A673 (cell line): ENCODE data around the gene TNFAIP1. TPM values are rescaled to one million over a fixed set of nuclear protein-coding genes. Genes with fewer than 3 reads are reported as not detected.

Source experiments
- BruUV-seq: library from RNA; stranded (reverse); fragments of 400-500 nt; replicated peaks from 2 replicates; lab custom pipeline; 2021; lab: Mats Ljungman, UMichigan
- CTCF ChIA-PET: fragments of 300-600 bp; sonication (Branson Sonifier 250); formaldehyde crosslinking; loops from one replicate; lab custom pipeline; 2022; ENCODE audit warnings: antibody characterized with exemption; lab: Charles Lee
- POLR2A ChIA-PET: fragments of 300-600 bp; sonication (Branson Sonifier 250); formaldehyde crosslinking; loops from one replicate; lab custom pipeline; 2022; ENCODE audit warnings: antibody characterized with exemption; ENCODE audit not compliant: low non-redundant PET; lab: Charles Lee
- DNase-seq: peaks from one replicate; pipeline ENCODE4 v3.0.0-alpha.2; 2015; ENCODE audit warnings: low spot score
- H3K27ac ChIP-seq: fragments of 200-600 bp; sonication (generic); 2 replicates; pipeline ENCODE4 v1.5.1; 2016; ENCODE audit warnings: mixed run types, low read depth, mild to moderate bottlenecking, mixed read lengths, antibody characterized with exemption, low read length; ENCODE audit not compliant: poor library complexity, severe bottlenecking
- H3K27me3 ChIP-seq: fragments of 200-600 bp; sonication (generic); replicated peaks from 2 replicates; pipeline ENCODE4 v1.6.1; 2017; ENCODE audit warnings: mixed run types, low read depth, mild to moderate bottlenecking, mixed read lengths, antibody characterized with exemption, low read length; ENCODE audit not compliant: insufficient read depth, poor library complexity
- H3K36me3 ChIP-seq: fragments of 200-600 bp; sonication (generic); 2 replicates; pipeline ENCODE4 v1.6.1; 2016; ENCODE audit warnings: mixed run types, mild to moderate bottlenecking, mixed read lengths, antibody characterized with exemption, low read length; ENCODE audit not compliant: insufficient read depth, poor library complexity, severe bottlenecking
- H3K4me1 ChIP-seq: fragments of 200-600 bp; sonication (generic); 2 replicates; pipeline ENCODE4 v1.6.1; 2017; ENCODE audit warnings: mixed run types, mild to moderate bottlenecking, mixed read lengths, antibody characterized with exemption, low read length; ENCODE audit not compliant: insufficient read depth, poor library complexity, severe bottlenecking
- H3K4me3 ChIP-seq: fragments of 200-600 bp; sonication (generic); 2 replicates; pipeline ENCODE4 v1.5.1; 2016; ENCODE audit warnings: low read depth, mixed run types, mild to moderate bottlenecking, mixed read lengths, low read length; ENCODE audit not compliant: poor library complexity, severe bottlenecking
- H3K9me3 ChIP-seq: fragments of 200-600 bp; sonication (generic); 2 replicates; pipeline ENCODE4 v1.6.1; 2016; ENCODE audit warnings: mixed run types, low read depth, mild to moderate bottlenecking, mixed read lengths, antibody characterized with exemption, low read length; ENCODE audit not compliant: poor library complexity, severe bottlenecking
- EZH2 ChIP-seq: fragments of 200-600 bp; sonication (generic); IDR thresholded peaks from 2 replicates; pipeline ENCODE4 v1.6.1; 2017; ENCODE audit warnings: borderline replicate concordance, low read depth, mild to moderate bottlenecking, mixed read lengths, antibody characterized with exemption, low read length; ENCODE audit not compliant: poor library complexity, severe bottlenecking
- intact Hi-C: fragments of 100-400 bp; cut with micrococcal nuclease; formaldehyde crosslinking; loops from one replicate; pipeline ENCODE4 v1.10.0; 2022; ENCODE audit not compliant: unreplicated experiment
- total RNA-seq: library from RNA; stranded (reverse); gene quantifications from 2 replicates; pipeline ENCODE4 v1.2.3, GENCODE V29; 2021
- TF ChIP-seq, protein P1 (sequence below): fragments of 300-800, 200-600 bp; sonication (generic); conservative IDR thresholded peaks from 2 replicates; pipeline ENCODE4 v1.5.1; 2017; ENCODE audit warnings: low read depth, mild to moderate bottlenecking, antibody characterized with exemption, low read length, moderate library complexity, mixed read lengths

TNFAIP1 gene
- total RNA-seq, 1 experiment from 2014 or later: 27.5 TPM

DNA sequence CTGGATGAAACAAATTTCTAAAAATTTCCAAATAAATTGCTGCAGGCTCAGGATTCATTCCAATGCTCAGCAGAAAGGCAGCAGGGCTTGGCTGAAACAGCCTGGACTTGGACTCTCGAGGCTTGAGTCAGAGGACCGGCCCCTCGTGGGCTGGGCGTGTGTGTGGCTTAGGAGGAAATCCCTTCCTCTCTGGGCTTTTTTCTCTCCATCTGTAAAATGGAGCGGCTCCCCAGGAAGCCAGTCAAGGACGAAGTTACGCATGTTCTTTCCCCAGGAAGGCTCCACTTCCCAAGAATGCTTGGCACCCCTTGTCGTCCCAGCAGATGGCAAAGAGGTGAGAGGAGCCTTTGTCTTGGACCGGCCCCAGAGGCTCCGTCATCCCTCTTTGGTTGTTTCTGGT lies 56.9 kb downstream of the TNFAIP1 start:
- no peak for TF ChIP-seq EZH2
- TF ChIP-seq, protein P1, sequence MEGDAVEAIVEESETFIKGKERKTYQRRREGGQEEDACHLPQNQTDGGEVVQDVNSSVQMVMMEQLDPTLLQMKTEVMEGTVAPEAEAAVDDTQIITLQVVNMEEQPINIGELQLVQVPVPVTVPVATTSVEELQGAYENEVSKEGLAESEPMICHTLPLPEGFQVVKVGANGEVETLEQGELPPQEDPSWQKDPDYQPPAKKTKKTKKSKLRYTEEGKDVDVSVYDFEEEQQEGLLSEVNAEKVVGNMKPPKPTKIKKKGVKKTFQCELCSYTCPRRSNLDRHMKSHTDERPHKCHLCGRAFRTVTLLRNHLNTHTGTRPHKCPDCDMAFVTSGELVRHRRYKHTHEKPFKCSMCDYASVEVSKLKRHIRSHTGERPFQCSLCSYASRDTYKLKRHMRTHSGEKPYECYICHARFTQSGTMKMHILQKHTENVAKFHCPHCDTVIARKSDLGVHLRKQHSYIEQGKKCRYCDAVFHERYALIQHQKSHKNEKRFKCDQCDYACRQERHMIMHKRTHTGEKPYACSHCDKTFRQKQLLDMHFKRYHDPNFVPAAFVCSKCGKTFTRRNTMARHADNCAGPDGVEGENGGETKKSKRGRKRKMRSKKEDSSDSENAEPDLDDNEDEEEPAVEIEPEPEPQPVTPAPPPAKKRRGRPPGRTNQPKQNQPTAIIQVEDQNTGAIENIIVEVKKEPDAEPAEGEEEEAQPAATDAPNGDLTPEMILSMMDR: no peak
- intact Hi-C loops: no loop called here
- DNase-seq: no peak

GRCh38 chr17:28394337-28395116 lies 59.0 kb downstream of the TNFAIP1 start:
- ChIA-PET CTCF (no interaction called here), POLR2A (no interaction called here)
- Histone ChIP-seq H3K27me3 (no peaks in the 10 kb centered on the region), H3K4me3 (no peak overlapping the region), H3K27ac (no peak overlapping the region), H3K9me3 (no peaks in the 10 kb centered on the region), H3K4me1 (no peaks in the 10 kb centered on the region), H3K36me3 (peaks cover 28% of the 10 kb centered on the region)
- no TSS peak for BruUV-seq
- intact Hi-C loops: no loop called here
- TF ChIP-seq, protein P1: no peak
- TF ChIP-seq EZH2: no peak
- DNase-seq: no peak

More for the DNA sequence above, 56.9 kb downstream of the TNFAIP1 start:
- ChIA-PET POLR2A (no interaction called here), CTCF (no interaction called here)
- BruUV-seq: no TSS peak
- Histone ChIP-seq H3K9me3 (no peaks in the 10 kb centered on the region), H3K4me1 (no peaks in the 10 kb centered on the region), H3K27ac (no peak overlapping the region), H3K27me3 (no peaks in the 10 kb centered on the region), H3K4me3 (no peak overlapping the region), H3K36me3 (peaks cover 37% of the 10 kb centered on the region)

- Histone ChIP-seq H3K9me3 (no peaks in the 10 kb centered on the region), H3K36me3 (peaks cover 20% of the 10 kb centered on the region), H3K4me3 (no peak overlapping the region), H3K27me3 (no peaks in the 10 kb centered on the region), H3K27ac (no peak overlapping the region), H3K4me1 (no peaks in the 10 kb centered on the region)
- no TSS peak for BruUV-seq
- intact Hi-C loops: no loop called here
- DNase-seq: no peak
- ChIA-PET POLR2A (no interaction called here), CTCF (no interaction called here)
- TF ChIP-seq EZH2: no peak
- TF ChIP-seq, protein P1: no peak
Observed at GRCh38 chr17:28395426-28395825, 59.9 kb downstream of the TNFAIP1 start.
